OCI-LY3 (cell line): ENCODE measurements around the gene GOLGA6L25.
"Not testable (repeated sequence)": the region's sequence is repeated elsewhere in the genome, so short reads cannot be mapped to it uniquely, and the experiment has no call there.

Experiments
- CTCF ChIP-seq: fragments of 200-600, 300-600 bp; sonication (generic); IDR thresholded peaks from 2 replicates; pipeline ENCODE4 v1.5.1; 2014; ENCODE audit warnings: antibody characterized with exemption, low read length, low read depth
- EZH2phosphoT487 ChIP-seq: fragments of 200-600 bp; shearing (Covaris generic); IDR thresholded peaks from 2 replicates; pipeline ENCODE4 v1.6.1; 2018; ENCODE audit warnings: antibody characterized with exemption, mixed run types, low read depth

DNA sequence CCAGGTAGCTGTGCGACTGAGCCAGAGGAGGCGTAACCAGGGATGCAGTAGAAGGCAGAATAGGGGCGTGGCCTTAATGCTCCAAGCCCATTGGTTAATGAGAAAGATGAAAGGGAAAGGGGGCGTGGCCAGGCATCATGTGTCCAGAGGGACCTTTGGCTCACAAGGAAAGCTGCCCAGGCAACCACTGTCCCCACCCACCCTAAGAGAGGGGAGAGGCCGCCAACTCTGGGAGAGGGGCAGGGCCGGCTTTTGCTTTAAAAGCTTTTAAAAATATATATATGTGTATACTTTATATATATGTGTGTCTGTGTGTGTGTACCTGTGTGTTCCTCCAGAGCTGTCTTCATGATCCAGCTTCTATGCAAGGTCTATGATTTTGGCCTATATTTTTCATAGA, 20.4 kb upstream of the GOLGA6L25 start, which contains the start of gene GOLGA8G:
- TF ChIP-seq CTCF, EZH2phosphoT487: not testable (repeated sequence)
